Hepatocyte (in vitro differentiated cells): Measurements from ENCODE around the gene TMED8. TPM values are rescaled to one million over a fixed set of nuclear protein-coding genes. Genes with fewer than 3 reads are reported as not detected.

Source experiments
- DNase-seq: peaks from one replicate; pipeline ENCODE4 v3.0.0-alpha.2; 2016; ENCODE audit warnings: low spot score
- H2AFZ ChIP-seq: fragments of 200-600 bp; sonication (generic); 2 replicates; pipeline ENCODE4 v1.6.0; 2016; ENCODE audit warnings: antibody characterized with exemption, mild to moderate bottlenecking
- H3K27ac ChIP-seq: fragments of 200-600 bp; sonication (generic); 2 replicates; pipeline ENCODE4 v1.5.1; 2016; ENCODE audit warnings: mild to moderate bottlenecking
- H3K27me3 ChIP-seq: fragments of 200-600 bp; sonication (generic); 2 replicates; pipeline ENCODE4 v1.6.1; 2016
- H3K36me3 ChIP-seq: fragments of 200-600 bp; sonication (generic); replicated peaks from 2 replicates; pipeline ENCODE4 v1.5.1; 2016; ENCODE audit warnings: low read depth; ENCODE audit not compliant: insufficient read depth
- H3K4me1 ChIP-seq: fragments of 200-600 bp; sonication (generic); 2 replicates; pipeline ENCODE4 v1.5.1; 2016; ENCODE audit warnings: mild to moderate bottlenecking, moderate library complexity; ENCODE audit not compliant: insufficient read depth
- H3K4me2 ChIP-seq: fragments of 200-600 bp; sonication (generic); 2 replicates; pipeline ENCODE4 v1.6.0; 2016
- H3K4me3 ChIP-seq: fragments of 200-600 bp; sonication (generic); 2 replicates; pipeline ENCODE4 v1.5.1; 2016; ENCODE audit warnings: mild to moderate bottlenecking
- H3K79me2 ChIP-seq: fragments of 200-600 bp; sonication (generic); 2 replicates; pipeline ENCODE4 v1.6.0; 2017; ENCODE audit warnings: mild to moderate bottlenecking
- H3K9me2 ChIP-seq: fragments of 200-600 bp; sonication (generic); replicated peaks from 2 replicates; pipeline ENCODE4 v1.6.0; 2017; ENCODE audit warnings: mild to moderate bottlenecking; ENCODE audit not compliant: insufficient read depth
- H3K9me3 ChIP-seq: fragments of 200-600 bp; sonication (generic); 2 replicates; pipeline ENCODE4 v1.5.1; 2016; ENCODE audit warnings: low read depth, mild to moderate bottlenecking
- H4K20me1 ChIP-seq: fragments of 200-600 bp; sonication (generic); 2 replicates; pipeline ENCODE4 v1.6.0; 2016; ENCODE audit warnings: mild to moderate bottlenecking; ENCODE audit not compliant: insufficient read depth, poor library complexity, severe bottlenecking
- EZH2 ChIP-seq: fragments of 200-600 bp; sonication (generic); IDR thresholded peaks from 2 replicates; pipeline ENCODE4 v1.6.1; 2016; ENCODE audit warnings: antibody characterized with exemption, mild to moderate bottlenecking, borderline replicate concordance
- EZH2phosphoT487 ChIP-seq: fragments of 200-600 bp; sonication (generic); IDR thresholded peaks from one replicate; pipeline ENCODE4 v1.6.1; 2018; ENCODE audit warnings: antibody characterized with exemption, mild to moderate bottlenecking, low read depth, moderate library complexity; ENCODE audit not compliant: unreplicated experiment, severe bottlenecking
- WGBS: methylation state at CpG from one replicate; pipeline ENCODE4 v1.1.6; 2016; ENCODE audit warnings: low lambda C conversion rate; ENCODE audit errors: missing lambda C conversion rate; 5-methylcytosine and 5-hydroxymethylcytosine counted together
- polyA plus RNA-seq: library from polyadenylated mRNA; unstranded; fragments of >200 nt; fragmentation: Nextera tagmentation; extraction: Ambion mirVana; gene quantifications from 2 replicates; pipeline ENCODE4 v1.2.1, GENCODE V29; 2016
- total RNA-seq: library from RNA; depleted of rRNA; stranded (reverse); fragments of >200 nt; gene quantifications from 2 replicates; pipeline ENCODE4 v1.2.3, GENCODE V29; 2014
- TF ChIP-seq, protein P1 (sequence below): fragments of 200-600 bp; sonication (generic); IDR thresholded peaks from 2 replicates; pipeline ENCODE4 v1.5.1; 2016; ENCODE audit warnings: antibody characterized with exemption, mild to moderate bottlenecking; ENCODE audit not compliant: poor library complexity

Gene TMED8
- total and polyA plus RNA-seq, 2 experiments from 2014 or later: 4.0 to 16.0 TPM

DNA sequence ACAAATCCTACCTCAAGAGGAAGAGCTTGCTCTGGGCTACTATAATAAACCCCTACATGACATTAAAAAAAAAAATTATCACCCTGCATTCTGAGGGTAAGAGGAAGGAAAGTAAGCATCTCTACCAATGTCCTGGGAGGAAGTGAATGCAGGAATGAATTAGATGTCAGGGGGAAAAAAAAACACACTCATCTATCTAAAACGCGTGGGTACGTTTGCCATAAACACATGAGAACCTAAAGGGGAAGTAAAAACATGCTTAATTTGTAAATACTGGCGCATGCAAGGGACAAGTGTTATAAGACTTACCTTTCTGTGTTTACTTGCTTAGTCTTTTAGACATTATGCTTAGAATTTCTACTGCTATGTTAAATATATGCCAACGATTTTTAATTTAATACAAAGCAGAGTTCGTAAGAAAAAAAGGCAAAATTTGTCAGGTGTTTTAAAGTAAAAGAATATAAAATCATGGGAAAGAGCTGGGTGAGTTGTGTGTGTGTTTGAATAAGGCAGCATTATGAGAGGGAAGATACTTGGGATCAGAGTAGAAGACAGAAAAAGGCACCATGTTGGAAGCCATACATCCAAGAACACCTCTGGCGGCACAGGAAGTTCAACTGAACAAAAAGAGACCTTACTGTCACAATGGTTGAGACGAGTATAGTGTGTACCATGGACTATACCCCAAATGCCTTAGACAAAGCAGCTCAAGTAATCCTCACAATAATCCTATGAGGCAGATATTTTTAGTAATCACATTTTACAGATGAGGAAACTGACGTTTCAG lies 1.5 kb downstream of the TMED8 start:
- Histone ChIP-seq H3K4me1 (peaks cover 24% of the 10 kb centered on the region), H4K20me1 (no peaks in the 10 kb centered on the region), H3K27me3 (no peaks in the 10 kb centered on the region), H3K9me2 (no peaks in the 10 kb centered on the region), H3K36me3 (no peaks in the 10 kb centered on the region), H3K79me2 (peaks cover 54% of the 10 kb centered on the region), H3K9me3 (no peaks in the 10 kb centered on the region), H3K4me2 (peak overlapping the region; percentile 96), H3K4me3 (peak overlapping the region; percentile 88), H3K27ac (peak overlapping the region; percentile 85), H2AFZ (no peak overlapping the region)
- WGBS: 78% methylated on average over 9 of the region's 9 CpGs
- DNase-seq: no peak
- TF ChIP-seq EZH2: no peak
- TF ChIP-seq EZH2phosphoT487: no peak
- TF ChIP-seq, protein P1, sequence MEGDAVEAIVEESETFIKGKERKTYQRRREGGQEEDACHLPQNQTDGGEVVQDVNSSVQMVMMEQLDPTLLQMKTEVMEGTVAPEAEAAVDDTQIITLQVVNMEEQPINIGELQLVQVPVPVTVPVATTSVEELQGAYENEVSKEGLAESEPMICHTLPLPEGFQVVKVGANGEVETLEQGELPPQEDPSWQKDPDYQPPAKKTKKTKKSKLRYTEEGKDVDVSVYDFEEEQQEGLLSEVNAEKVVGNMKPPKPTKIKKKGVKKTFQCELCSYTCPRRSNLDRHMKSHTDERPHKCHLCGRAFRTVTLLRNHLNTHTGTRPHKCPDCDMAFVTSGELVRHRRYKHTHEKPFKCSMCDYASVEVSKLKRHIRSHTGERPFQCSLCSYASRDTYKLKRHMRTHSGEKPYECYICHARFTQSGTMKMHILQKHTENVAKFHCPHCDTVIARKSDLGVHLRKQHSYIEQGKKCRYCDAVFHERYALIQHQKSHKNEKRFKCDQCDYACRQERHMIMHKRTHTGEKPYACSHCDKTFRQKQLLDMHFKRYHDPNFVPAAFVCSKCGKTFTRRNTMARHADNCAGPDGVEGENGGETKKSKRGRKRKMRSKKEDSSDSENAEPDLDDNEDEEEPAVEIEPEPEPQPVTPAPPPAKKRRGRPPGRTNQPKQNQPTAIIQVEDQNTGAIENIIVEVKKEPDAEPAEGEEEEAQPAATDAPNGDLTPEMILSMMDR: no peak

DNA sequence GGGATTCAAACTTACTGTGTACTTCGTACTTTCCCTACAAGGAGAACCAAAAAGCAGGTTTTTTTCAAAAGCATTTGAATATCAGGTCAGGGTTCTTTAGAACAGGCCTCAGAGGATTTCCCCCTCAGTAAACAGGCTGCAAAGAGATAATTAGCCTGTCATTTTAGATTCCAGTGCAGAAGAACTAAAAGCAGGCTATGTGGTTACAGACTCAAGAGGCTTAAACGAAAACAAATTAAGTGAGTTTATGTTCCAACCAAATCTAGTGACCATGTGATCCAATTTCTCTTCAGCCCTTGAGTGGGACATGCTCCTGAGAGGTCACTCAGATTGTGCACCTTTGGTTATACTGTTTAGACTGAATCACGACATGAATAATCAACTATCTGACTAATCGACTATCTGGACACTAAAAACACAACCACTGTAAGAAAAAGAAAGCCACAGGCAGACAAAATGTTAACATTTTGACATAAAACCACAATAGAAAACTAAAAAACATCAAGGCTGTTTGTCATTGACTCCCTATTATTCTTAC lies 4.5 kb downstream of the TMED8 start:
- Histone ChIP-seq H3K79me2 (peaks cover 83% of the 10 kb centered on the region), H3K4me3 (no peak overlapping the region), H4K20me1 (no peaks in the 10 kb centered on the region), H3K36me3 (no peaks in the 10 kb centered on the region), H3K27ac (peak overlapping the region; percentile 68), H3K4me1 (peaks cover 19% of the 10 kb centered on the region), H3K9me3 (no peaks in the 10 kb centered on the region), H3K4me2 (peak overlapping the region; percentile 66), H3K27me3 (no peaks in the 10 kb centered on the region), H3K9me2 (no peaks in the 10 kb centered on the region), H2AFZ (peak overlapping the region; percentile 25)
- TF ChIP-seq, protein P1: no peak
- TF ChIP-seq EZH2phosphoT487 (no peak), EZH2 (no peak)
- DNase-seq: no peak
- WGBS: 26% methylated on average over 4 of the region's 4 CpGs

DNA sequence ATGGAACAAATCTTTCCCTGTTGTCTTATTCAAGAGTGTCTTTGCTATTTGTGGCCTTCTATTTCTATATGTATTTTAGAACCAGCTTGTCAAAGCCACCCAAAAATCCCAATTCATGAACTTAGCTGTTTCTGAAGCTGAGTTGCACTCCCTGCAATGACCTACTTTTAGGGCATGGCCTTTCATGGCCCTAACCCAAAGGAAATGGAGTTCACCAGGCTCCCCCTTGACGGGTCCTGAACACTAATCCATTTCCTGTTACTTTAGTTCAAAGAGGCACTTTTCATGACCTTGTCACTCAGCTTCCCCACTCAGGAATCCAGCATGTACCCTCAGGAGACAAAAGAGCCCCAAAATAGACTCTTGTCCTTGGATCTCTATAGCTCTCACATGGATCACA lies 7.6 kb downstream of the TMED8 start:
- Histone ChIP-seq H3K4me3 (no peak overlapping the region), H3K36me3 (no peaks in the 10 kb centered on the region), H2AFZ (no peak overlapping the region), H4K20me1 (no peaks in the 10 kb centered on the region), H3K9me3 (no peaks in the 10 kb centered on the region), H3K79me2 (peaks cover 87% of the 10 kb centered on the region), H3K27me3 (no peaks in the 10 kb centered on the region), H3K9me2 (no peaks in the 10 kb centered on the region), H3K27ac (no peak overlapping the region), H3K4me2 (no peak overlapping the region), H3K4me1 (peaks cover 8% of the 10 kb centered on the region)
- DNase-seq: no peak
- TF ChIP-seq EZH2: no peak
- TF ChIP-seq, protein P1: no peak
- no peak for TF ChIP-seq EZH2phosphoT487
- 77% methylated on average over 1 of the region's 1 CpG for WGBS
